NCI-H1417 (cell line): ENCODE data around the gene FRAS1.
"Not testable (repeated sequence)": the region's sequence is repeated elsewhere in the genome, so short reads cannot be mapped to it uniquely, and the experiment has no call there.

Experiments
- DNase-seq, 3 experiments: peaks; one replicate each; lab custom pipeline; 2025; lab: John Stamatoyannopoulos, UW

Gene FRAS1

DNA sequence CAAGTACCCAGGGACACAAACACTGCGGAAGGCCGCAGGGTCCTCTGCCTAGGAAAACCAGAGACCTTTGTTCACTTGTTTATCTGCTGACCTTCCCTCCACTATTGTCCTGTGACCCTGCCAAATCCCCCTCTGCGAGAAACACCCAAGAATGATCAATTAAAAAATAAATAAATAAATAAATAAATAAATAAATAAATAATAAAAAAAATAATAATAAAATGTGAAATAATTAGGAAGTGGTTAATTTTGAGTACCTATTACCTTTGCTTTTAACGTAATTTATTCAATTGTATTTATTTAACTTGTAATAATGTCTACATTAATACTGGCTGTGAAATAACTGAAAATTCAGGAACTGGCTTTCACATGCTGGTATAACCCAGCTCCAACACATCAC is 491.8 kb downstream of the FRAS1 start:
- not testable (repeated sequence) for DNase-seq

DNA sequence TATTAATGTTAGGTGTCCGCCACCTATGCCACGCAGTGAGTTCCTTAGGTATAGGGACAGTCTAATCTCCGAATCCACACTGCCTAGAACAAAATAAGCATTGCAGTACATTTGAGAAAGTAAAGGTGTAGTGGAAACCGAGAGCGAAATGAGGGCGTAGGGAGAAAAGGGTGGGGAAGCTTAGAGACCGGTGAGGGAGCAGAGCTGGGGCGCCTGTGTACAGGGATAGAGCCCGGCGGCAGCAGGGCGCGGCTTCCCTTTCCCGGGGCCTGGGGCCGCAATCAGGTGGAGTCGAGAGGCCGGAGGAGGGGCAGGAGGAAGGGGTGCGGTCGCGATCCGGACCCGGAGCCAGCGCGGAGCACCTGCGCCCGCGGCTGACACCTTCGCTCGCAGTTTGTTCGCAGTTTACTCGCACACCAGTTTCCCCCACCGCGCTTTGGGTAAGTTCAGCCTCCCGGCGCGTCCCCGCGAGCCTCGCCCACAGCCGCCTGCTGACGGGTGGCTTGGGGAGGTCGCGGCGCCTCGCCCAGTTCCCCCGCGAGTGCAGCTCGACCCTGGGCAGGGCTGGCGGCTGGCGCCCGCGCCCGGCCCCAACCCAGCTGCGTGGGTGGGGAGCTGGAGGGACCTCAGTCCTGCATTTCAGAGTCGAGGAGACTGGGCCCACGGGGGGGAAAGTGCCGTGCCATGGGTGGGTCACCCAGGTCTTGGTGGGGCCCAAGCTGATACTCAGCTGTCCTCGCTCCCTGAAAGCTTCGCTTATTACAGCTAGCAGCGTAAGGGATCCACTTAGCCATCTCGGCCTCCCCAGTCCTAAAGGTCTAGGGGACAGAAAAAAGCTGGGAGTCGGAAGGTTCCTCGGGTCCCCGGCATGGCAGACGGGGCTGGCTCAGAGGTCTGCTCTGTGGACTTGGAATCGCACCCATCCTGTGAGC is 494.6 kb downstream of the FRAS1 start, which contains the start of gene ANXA3:
Gene ANXA3, plus strand, starts transcription at position 351 of the 932 bp plus-strand sequence. CDS start 2,704 bp downstream, outside the sequence.
- peak; percentile 20 to 62 (median 47) for DNase-seq

DNA sequence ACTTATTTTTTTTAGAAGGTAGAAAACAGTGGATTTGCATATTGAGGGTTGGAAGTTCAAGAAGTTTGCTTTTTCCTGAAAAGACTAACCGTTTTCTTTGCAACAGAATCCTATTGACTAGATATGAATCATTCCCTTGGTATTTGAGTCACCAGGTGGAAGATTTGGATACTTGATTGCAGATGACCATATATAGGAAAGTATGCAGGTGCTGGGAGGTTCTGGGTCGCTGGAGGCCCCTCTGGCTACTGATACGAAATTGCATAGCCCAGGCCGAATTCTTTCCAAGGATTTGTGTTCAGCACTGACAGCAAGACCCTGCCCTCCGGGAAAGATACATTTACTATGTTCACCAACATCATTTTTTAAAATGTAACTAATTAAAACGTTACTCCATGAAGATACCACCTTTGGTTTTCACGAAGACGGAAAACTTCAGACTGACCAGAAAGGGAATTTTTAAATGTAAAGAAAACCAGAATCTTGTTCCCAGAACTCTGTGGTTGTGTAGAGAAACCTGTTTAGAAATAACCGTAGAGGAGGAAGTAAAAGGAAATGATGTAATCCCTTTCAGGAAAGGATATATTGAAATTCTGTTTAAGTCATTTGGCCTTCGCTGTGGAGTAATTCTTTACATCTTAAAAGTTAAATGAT is 495.4 kb downstream of the FRAS1 start:
- DNase-seq = peak in 1 of 3 experiments; percentile 26

DNA sequence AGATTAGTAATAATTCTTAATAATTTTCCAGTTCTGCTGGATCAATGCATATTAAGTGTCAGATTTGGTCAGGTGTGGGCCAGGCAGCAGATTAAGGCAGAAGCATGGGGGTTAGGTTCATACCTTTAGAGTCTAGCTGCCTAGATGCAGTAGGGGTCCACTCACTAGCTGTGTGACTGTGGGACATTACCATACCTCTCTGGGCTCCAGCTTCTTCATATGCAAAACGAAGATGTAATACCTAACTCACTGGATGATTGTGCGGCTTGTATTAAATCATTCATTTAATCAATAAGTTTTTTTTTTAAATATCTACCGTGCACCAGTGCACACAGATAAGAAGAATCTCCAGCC is 495.9 kb downstream of the FRAS1 start:
- no peak for DNase-seq

DNA sequence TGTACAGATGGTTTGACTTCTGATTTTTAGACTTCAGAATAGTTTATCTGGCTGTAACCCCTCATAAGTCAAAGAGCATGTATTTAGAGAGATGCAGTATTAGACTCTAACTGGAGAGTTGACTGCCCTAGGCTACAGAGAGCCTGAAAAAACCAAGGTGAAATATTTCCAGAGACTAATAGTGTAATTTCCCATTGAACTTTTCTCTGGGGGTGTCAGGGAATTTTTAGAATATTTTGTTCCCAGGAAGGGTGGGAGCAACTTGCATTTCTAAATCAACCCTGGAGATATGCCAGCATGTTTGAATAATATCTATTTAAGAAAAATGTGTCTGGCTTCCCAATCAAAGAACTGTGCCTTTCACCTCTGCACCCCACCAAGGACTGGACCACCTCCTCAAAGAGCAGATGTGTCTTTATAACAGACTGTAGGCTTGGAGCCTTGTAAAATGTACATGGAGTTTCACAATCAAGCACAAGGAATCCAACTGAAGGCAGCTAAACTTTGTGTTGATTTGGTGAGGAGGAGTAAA is 496.5 kb downstream of the FRAS1 start:
- no peak for DNase-seq

DNA sequence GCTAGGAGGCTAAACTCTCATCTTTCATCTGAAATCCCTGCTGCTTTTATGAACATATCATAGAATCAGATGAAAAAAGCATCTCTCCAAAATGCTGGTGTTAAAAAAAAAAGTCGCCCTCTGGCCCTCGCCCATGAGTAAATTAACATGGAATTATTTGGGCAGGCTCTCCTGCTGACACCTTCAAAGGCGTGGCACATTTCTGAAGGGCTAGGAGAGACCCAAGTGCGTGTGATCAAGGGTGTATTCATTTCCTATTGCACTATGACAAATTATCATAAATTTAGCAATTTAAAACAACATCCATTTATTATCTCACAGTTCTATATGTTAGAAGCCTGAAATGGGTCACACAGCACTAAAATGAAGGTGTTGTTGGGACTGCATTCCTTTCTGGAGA is 499.5 kb downstream of the FRAS1 start:
- DNase-seq = no peak

DNA sequence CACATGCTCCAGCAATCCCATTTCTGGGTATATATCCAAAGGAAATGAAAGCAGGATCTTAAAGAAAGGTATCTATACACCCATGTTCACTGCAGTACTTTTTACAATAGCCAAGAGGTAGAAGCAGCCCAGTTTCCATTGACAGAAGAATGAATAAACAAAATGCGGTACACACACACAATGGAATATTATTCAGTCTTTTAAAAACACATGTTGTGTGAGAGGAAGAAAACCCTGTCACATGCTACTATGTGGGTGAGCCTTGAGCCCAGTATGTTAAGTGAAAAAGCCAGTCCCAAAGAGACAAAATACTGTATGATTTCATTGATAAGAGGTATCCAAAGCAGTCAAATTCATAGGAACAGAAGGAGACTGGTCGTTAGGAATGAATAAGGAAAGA is 500.7 kb downstream of the FRAS1 start:
- DNase-seq = no peak

- DNase-seq = no peak
Measured at GRCh38 chr4:78558410-78558809, 501.3 kb downstream of the FRAS1 start.

DNA sequence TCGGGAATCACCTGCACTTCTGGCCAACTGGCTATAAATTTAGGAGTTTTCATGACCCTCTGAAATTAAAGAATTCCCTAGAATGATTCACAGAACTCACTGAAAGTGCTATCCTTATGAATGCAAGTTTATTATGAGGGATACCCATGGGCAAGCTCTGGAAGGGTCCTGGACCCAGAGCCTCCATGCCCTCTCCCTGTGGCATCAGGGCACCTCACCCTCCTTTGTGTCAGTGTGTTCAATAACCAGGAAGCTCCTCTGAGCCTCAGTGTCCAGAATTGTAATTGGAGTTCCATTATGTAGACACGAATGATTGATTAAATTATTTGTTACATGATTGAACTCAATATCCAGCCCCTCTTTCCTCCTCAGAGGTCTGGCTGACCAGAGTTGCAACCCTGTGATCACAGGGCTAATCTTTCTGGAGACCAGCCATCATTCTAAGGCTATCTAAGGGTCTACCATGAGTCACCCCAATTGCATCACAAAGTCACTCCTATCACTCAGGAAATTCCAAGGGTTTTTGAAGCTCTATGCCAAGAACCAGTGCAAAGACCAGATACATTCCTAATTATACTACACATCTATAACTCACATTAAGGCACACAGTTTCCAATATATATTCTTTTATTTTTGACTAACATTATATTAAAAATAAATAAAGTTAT is 503.3 kb downstream of the FRAS1 start:
- DNase-seq = no peak

GRCh38 chr4:78561677-78562076 is 504.6 kb downstream of the FRAS1 start:
- DNase-seq = no peak

DNA sequence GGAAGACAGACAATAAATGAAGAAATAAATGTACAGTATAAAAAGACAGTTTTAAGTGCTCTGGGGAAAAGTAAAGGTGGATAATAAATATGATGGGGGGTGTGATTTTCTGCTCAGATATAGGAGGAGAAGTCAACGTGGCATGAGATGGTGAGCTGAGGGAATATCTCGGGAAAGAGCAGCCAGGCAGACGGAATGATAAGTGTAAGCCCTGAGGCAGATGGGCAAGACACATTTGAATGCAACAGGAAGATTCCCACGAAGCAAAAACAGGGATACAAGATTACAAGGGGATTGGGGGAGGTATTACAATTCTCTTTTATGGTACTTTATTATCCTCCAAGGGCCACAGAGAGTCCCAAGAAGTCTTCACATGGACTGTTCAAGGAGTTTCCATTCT is 505.6 kb downstream of the FRAS1 start:
- no peak for DNase-seq

DNA sequence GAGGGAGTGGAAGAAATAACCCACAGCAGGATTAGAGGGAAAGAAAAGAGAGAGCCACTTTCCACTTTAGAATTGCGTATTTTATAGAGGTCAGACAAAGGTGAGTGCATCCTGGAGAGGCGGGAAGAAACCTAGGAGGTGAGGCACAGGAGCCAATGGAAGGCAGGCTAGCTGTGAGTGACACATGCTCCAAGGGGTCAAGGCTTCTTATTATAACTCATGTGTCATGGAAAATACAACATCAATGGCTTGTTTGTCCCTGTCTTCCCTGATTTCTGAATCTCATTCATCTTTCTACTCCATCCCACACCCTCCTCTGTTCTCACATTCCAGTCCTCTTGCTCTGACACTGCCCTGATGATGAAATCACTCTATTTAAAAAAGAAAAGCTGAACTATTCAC is 508.8 kb downstream of the FRAS1 start:
- DNase-seq = no peak

GRCh38 chr4:78566834-78567499 is 509.8 kb downstream of the FRAS1 start:
- DNase-seq = no peak

DNA sequence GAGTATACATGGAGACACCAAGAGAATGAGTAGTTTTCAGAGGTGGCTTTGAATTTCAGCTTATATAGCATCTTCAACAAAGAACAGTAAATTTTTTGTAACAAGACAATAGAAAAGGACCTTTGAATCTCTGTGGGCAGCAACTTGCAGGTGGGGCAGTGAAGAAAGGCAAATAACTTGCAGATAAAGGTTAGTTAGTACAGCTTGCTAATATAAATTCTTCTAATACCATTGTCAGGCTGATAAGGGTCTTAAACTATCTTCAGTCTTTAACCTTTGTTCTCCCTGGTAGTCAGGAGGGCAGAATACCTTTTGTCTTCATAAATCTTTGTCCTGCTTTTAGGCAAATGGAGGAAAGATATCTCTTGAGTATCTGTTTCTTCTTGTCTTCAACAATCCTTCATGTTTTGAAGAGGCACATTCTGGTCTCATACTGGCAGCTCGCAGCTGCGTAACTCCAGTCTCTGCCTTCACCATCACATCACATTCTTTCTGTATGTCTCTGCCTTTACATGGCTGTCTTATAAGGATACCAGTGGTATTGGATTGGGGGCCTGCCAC is 510.5 kb downstream of the FRAS1 start:
- DNase-seq = no peak

DNA sequence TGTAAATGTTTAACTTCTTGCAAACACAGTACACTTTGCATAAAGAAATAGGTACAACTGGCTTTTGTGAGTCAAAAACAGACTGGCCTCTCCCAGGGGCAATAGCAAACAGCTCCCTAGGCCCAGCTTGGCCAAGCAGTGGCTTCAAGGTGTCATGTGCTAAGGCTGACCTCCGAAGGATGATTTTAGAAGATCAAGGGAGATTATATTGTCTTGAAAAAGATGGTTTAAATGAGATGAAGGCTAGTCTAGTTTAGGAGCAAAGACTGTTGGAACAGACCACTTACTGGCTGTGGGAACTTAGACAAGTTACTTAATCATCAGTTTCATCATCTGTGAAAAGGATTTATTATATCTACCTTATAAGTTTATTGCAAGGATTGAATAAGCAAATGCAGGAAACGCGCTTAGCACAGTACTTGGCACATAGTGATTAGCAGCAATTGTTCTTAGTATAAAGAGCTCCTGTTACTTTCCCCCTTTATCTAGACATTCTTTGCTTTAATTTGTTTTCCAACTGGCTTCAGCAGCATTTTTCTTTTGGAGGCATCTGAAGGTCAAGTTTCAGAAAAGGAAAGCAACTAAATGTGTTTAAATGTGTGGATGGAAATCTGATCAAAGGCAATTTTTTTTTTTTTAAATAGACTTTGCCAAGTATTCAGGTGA is 511.6 kb downstream of the FRAS1 start:
- no peak for DNase-seq

- no peak for DNase-seq
Measured at GRCh38 chr4:78569306-78569821, 512.2 kb downstream of the FRAS1 start.

DNA sequence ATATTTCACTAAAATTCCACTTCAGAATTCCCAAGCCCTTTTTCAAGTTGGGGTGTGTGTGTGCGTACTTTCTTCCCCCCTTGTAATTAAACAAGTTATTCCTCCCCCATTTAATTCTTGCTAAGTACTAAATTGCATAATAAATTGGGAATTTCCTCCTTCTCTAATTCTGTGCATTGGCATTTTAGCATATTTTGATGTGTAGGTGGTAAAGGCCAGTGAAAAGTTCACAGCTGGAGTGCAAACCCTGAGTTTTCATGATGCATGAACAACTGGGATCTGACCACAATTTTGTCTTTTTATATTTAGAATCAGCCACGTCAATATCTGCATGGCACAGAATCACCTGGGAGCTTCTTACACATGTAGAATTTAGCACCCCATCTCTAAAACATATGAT is 513.0 kb downstream of the FRAS1 start:
- no peak for DNase-seq

DNA sequence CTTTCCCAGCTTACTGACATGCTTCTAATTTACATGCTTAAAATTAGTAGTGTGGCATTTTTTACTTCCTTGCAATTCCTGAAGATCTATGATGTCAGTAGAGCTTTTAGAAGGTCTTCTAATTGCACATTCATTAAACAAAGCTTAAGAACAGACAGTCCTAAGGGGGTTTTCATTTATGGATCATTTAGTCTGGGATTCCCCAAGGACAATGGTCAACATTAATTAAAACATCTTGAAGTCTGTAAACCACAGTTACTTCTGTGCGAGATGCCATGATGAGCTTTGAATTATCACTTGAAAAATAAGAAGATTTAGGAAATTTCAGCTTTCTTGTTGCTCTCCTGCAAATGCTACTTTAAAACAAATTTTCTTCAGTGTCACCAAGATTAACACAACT is 514.7 kb downstream of the FRAS1 start:
- DNase-seq = peak in 1 of 3 experiments; percentile 52

DNA sequence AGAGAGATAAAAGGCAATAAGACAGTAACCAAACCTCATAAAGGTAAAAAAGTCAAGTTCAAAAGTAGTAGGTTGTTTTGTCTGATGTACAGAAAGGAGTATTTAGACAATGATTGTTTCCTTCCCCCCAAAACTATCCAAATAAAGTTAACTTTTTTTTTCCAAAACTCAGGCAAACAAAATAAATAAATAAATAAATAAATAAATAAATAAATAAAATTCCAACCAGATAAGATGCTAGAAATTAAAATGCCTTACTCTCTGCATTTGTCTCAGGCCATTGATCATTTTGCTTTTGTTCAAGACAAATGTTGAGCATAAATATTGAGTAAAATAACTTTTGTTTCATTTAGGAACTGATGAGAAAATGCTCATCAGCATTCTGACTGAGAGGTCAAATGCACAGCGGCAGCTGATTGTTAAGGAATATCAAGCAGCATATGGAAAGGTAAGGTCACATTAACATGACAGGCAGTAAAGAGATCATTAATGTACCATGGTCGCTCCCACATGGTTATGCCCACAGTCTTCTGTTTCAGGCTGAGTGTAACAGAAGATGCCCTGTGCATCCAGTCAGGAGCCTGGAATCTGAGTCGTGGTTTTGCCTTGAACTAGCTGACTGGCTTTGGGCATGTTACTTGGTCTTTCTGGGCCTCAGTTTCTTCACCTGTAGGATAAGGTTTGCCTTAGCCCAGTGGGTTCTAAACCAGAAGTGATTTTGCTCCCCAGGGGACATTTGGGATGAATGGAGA is 521.7 kb downstream of the FRAS1 start:
- no peak for DNase-seq

DNA sequence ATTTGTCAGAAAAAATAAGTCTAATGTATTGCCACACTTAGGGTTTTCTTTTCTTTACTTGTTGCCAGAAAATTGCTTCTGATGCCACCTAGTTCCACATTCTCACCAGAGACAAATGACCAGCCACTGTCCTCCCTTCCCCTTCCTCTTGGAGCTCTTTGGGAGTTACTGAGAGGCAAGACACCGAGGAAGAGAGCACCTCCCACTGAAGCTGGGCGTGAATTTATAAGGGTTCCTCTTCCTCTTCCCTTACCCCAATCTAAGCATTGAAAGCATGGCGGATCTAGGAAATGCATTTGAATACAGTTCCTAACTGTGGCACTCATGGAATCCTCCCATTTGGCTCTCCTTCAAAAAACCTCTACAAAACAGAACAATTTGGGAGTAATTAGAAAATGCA is 524.5 kb downstream of the FRAS1 start:
- DNase-seq = no peak
